ENCODE results near the gene SVOP.

DNA sequence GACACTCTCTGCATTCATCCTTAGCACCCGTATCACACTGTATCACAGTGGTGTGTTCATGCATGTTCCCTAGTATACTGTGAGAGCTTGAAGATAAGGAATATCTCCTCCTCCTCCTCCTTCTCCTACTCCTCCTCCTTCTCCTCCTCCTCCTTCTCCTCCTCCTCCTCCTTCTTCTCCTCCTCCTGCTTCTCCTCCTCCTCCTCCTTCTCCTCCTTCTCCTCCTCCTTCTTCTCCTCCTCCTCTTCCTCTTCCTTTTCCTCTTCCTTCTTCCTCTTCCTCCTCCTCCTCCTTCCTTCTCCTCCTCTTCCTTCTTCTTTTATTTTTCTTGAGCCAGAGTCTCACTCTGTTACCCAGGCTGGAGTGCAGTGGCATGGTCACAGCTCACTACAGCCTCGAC, 113.9 kb downstream of the SVOP start:
- TF ChIP-seq, protein P1, sequence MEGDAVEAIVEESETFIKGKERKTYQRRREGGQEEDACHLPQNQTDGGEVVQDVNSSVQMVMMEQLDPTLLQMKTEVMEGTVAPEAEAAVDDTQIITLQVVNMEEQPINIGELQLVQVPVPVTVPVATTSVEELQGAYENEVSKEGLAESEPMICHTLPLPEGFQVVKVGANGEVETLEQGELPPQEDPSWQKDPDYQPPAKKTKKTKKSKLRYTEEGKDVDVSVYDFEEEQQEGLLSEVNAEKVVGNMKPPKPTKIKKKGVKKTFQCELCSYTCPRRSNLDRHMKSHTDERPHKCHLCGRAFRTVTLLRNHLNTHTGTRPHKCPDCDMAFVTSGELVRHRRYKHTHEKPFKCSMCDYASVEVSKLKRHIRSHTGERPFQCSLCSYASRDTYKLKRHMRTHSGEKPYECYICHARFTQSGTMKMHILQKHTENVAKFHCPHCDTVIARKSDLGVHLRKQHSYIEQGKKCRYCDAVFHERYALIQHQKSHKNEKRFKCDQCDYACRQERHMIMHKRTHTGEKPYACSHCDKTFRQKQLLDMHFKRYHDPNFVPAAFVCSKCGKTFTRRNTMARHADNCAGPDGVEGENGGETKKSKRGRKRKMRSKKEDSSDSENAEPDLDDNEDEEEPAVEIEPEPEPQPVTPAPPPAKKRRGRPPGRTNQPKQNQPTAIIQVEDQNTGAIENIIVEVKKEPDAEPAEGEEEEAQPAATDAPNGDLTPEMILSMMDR (IDR thresholded peaks at IDR 0.05) = no peak
- no peak for TF ChIP-seq POLR2A (IDR thresholded peaks at IDR 0.05)

All from breast epithelium (tissue), 3 donors.